HepG2 (cell line): Measurements from ENCODE around the gene DDI2. TPM values are rescaled to one million over a fixed set of nuclear protein-coding genes. Genes with fewer than 3 reads are reported as not detected.

Source experiments
- EED ChIP-seq: sonication (generic); formaldehyde crosslinking; IDR thresholded peaks from 2 replicates; pipeline ENCODE4 v1.5.0; 2020; ENCODE audit warnings: mild to moderate bottlenecking, missing genetic modification reagents
- HMG20B ChIP-seq: conservative IDR thresholded peaks from 2 replicates; pipeline ENCODE4 v1.6.1; 2016; ENCODE audit warnings: missing genetic modification reagents, missing compliant biosample characterization
- HOXA5 ChIP-seq: sonication (generic); formaldehyde crosslinking; IDR thresholded peaks from 2 replicates; pipeline ENCODE4 v1.4.0; 2020; ENCODE audit warnings: missing genetic modification reagents
- JUN ChIP-seq: sonication (generic); formaldehyde crosslinking; IDR thresholded peaks from 2 replicates; pipeline ENCODE4 v1.4.0; 2020; ENCODE audit warnings: mild to moderate bottlenecking, missing genetic modification reagents
- PHF21A ChIP-seq: sonication (generic); formaldehyde crosslinking; IDR thresholded peaks from 2 replicates; pipeline ENCODE4 v1.5.0; 2020; ENCODE audit warnings: mild to moderate bottlenecking, missing genetic modification reagents
- PHF8 ChIP-seq: sonication (generic); formaldehyde crosslinking; IDR thresholded peaks from 2 replicates; pipeline ENCODE4 v1.5.0; 2020; ENCODE audit warnings: missing genetic modification reagents
- SAP130 ChIP-seq: IDR thresholded peaks from 2 replicates; pipeline ENCODE4 v1.6.1; 2016; ENCODE audit warnings: low read depth
- SIN3A ChIP-seq: IDR thresholded peaks from 2 replicates; pipeline ENCODE4 v1.6.1; 2011; ENCODE audit warnings: low read depth, mild to moderate bottlenecking, control low read depth, low read length, borderline replicate concordance
- SRSF4 ChIP-seq: fragments of 200-400 bp; formaldehyde crosslinking; IDR thresholded peaks from one replicate; pipeline ENCODE4 v1.6.1; 2018; ENCODE audit warnings: mild to moderate bottlenecking, low read depth, low read length, moderate library complexity; ENCODE audit not compliant: poor library complexity, severe bottlenecking
- STAT5B ChIP-seq: sonication (generic); formaldehyde crosslinking; IDR thresholded peaks from 2 replicates; pipeline ENCODE4 v1.4.0; 2020; ENCODE audit warnings: missing genetic modification reagents
- XRCC5 ChIP-seq: fragments of 200-400 bp; formaldehyde crosslinking; optimal IDR thresholded peaks from 2 replicates; pipeline ENCODE3; 2017; ENCODE audit warnings: mild to moderate bottlenecking, low read length
- ZNF577 ChIP-seq: sonication (generic); formaldehyde crosslinking; IDR thresholded peaks from 2 replicates; pipeline ENCODE4 v1.4.0; 2020; ENCODE audit warnings: mild to moderate bottlenecking, low read depth, missing genetic modification reagents, borderline replicate concordance
- ZNF713 ChIP-seq: sonication (generic); formaldehyde crosslinking; IDR thresholded peaks from 2 replicates; pipeline ENCODE4 v1.4.0; 2020; ENCODE audit warnings: mild to moderate bottlenecking, missing genetic modification reagents
- ZNF737 ChIP-seq: sonication (generic); formaldehyde crosslinking; IDR thresholded peaks from 2 replicates; pipeline ENCODE4 v1.5.0; 2020; ENCODE audit warnings: missing genetic modification reagents, mild to moderate bottlenecking, borderline replicate concordance
- polyA plus RNA-seq, 8 experiments: library from polyadenylated mRNA; depleted of rRNA in 3 of 8; stranded (reverse) in 7 of 8; unstranded in 1 of 8; fragments of >200 nt; fragmentation: Illumina TruSeq in 4 of 8; extraction: Trizol in 4 of 8; gene quantifications; 2 replicates each; pipeline versions ENCODE4 v1.2.1 to v1.2.3, GENCODE V29; 2011 to 2016; ENCODE audit warnings: low read depth in 4 of 8, missing spikeins in 1 of 8, mixed read lengths in 1 of 8; ENCODE audit not compliant: insufficient read depth in 1 of 8
- total RNA-seq, 5 experiments: library from RNA; depleted of rRNA; stranded (reverse); fragments of >200 nt; fragmentation: Illumina TruSeq; extraction: Trizol; gene quantifications; 2 replicates each; pipeline ENCODE4 v1.2.3, GENCODE V29; 2016; ENCODE audit warnings: low read depth in 1 of 5
- TF ChIP-seq, protein P1 (sequence below): IDR thresholded peaks from 2 replicates; pipeline ENCODE4 v1.6.1; 2018; ENCODE audit warnings: missing genetic modification reagents, mild to moderate bottlenecking, missing compliant biosample characterization
- TF ChIP-seq, protein P2 (sequence below): IDR thresholded peaks from 2 replicates; pipeline ENCODE4 v1.6.1; 2012; ENCODE audit warnings: low read depth, low read length, improper control_type of control experiment
- TF ChIP-seq, protein P3 (sequence below): sonication (generic); formaldehyde crosslinking; IDR thresholded peaks from 2 replicates; pipeline ENCODE4 v1.5.1; 2020; ENCODE audit warnings: mild to moderate bottlenecking, moderate library complexity, missing genetic modification reagents
- TF ChIP-seq, protein P4 (sequence below): sonication (generic); formaldehyde crosslinking; IDR thresholded peaks from 2 replicates; pipeline ENCODE4 v1.4.0; 2020; ENCODE audit warnings: missing genetic modification reagents
- TF ChIP-seq, protein P5 (sequence below): conservative IDR thresholded peaks from 2 replicates; pipeline ENCODE4 v1.6.1; 2018; ENCODE audit warnings: missing genetic modification reagents
- TF ChIP-seq, protein P6 (sequence below): sonication (generic); formaldehyde crosslinking; IDR thresholded peaks from 2 replicates; pipeline ENCODE4 v1.8.0; 2022; ENCODE audit warnings: missing genetic modification reagents, mild to moderate bottlenecking, inconsistent platforms, borderline replicate concordance

DDI2 gene
- total and polyA plus RNA-seq, 2 of the 13 experiments (the other 11 are each of a cell fraction or from before 2014, with no cell fraction given), result 8.5 to 25.7 TPM

DNA sequence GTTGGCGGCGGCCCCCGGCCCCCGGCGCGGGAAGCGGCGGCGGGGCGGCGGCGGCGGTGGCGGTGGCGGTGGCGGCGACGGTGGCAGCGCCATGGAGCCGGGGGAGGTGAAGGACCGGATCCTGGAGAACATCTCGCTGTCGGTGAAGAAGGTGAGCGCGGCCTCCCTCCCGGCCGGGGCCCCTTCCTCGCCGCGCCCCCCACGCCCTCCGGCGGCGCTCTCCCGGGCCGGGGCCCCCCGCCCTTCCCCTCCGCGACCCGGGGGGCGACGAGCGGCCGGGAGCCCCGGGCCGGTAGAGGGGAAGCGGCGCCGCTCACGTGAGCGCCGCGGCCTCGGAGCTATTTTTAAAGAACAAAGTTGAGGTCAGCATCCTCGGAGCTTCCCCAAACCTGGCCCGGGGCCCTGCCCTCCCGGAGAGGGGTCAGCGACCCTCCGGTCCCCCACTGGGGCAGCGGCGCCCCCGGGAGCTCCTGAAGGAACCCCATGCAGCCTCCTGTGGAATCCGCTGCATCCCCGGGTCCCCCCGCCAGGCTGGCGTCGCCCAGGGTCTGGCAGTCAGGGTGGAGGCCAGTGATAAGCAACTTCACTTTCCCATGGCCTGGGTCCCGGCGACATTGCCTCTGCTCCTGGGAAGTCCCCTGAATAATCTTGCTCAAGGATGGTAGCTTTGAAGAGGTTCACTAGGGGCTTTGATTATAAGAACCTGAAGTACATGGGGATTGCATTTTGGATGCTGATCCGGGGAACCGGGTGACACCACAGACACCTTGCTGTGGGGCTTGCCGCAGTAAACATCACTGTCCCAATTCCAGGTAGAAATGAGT lies 67.4 kb downstream of the DDI2 start (continued):
- TF ChIP-seq HOXA5 (CRISPR knock-in tag), result 0 out of 2 replicates have a peak, but pooled peaks have one; percentile 41
- TF ChIP-seq ZNF577, result no peak
- TF ChIP-seq SRSF4, result no peak
- no peak for TF ChIP-seq ZNF713 (CRISPR knock-in tag)
- TF ChIP-seq HMG20B (CRISPR knock-in tag), result no peak
- no peak for TF ChIP-seq STAT5B (CRISPR knock-in tag)
- TF ChIP-seq SAP130 (CRISPR knock-in tag), result 0 out of 2 replicates have a peak, but pooled peaks have one; percentile 19
- no peak for TF ChIP-seq EED (CRISPR knock-in tag)
- TF ChIP-seq, protein P1, sequence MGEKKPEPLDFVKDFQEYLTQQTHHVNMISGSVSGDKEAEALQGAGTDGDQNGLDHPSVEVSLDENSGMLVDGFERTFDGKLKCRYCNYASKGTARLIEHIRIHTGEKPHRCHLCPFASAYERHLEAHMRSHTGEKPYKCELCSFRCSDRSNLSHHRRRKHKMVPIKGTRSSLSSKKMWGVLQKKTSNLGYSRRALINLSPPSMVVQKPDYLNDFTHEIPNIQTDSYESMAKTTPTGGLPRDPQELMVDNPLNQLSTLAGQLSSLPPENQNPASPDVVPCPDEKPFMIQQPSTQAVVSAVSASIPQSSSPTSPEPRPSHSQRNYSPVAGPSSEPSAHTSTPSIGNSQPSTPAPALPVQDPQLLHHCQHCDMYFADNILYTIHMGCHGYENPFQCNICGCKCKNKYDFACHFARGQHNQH, result peak; percentile 26; the same call in 1 of the 2 replicates
- TF ChIP-seq ZNF737, result no peak
- TF ChIP-seq, protein P2, sequence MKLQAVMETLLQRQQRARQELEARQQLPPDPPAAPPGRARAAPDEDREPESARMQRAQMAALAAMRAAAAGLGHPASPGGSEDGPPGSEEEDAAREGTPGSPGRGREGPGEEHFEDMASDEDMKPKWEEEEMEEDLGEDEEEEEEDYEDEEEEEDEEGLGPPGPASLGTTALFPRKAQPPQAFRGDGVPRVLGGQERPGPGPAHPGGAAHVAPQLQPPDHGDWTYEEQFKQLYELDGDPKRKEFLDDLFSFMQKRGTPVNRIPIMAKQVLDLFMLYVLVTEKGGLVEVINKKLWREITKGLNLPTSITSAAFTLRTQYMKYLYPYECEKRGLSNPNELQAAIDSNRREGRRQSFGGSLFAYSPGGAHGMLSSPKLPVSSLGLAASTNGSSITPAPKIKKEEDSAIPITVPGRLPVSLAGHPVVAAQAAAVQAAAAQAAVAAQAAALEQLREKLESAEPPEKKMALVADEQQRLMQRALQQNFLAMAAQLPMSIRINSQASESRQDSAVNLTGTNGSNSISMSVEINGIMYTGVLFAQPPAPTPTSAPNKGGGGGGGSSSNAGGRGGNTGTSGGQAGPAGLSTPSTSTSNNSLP, result no peak
- TF ChIP-seq XRCC5, result no peak
- TF ChIP-seq PHF8 (CRISPR knock-in tag), result peak; percentile 51; the same call in 1 of the 2 replicates
- TF ChIP-seq, protein P3, sequence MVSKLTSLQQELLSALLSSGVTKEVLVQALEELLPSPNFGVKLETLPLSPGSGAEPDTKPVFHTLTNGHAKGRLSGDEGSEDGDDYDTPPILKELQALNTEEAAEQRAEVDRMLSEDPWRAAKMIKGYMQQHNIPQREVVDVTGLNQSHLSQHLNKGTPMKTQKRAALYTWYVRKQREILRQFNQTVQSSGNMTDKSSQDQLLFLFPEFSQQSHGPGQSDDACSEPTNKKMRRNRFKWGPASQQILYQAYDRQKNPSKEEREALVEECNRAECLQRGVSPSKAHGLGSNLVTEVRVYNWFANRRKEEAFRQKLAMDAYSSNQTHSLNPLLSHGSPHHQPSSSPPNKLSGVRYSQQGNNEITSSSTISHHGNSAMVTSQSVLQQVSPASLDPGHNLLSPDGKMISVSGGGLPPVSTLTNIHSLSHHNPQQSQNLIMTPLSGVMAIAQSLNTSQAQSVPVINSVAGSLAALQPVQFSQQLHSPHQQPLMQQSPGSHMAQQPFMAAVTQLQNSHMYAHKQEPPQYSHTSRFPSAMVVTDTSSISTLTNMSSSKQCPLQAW (CRISPR knock-in tag), result no peak
- TF ChIP-seq, protein P4, sequence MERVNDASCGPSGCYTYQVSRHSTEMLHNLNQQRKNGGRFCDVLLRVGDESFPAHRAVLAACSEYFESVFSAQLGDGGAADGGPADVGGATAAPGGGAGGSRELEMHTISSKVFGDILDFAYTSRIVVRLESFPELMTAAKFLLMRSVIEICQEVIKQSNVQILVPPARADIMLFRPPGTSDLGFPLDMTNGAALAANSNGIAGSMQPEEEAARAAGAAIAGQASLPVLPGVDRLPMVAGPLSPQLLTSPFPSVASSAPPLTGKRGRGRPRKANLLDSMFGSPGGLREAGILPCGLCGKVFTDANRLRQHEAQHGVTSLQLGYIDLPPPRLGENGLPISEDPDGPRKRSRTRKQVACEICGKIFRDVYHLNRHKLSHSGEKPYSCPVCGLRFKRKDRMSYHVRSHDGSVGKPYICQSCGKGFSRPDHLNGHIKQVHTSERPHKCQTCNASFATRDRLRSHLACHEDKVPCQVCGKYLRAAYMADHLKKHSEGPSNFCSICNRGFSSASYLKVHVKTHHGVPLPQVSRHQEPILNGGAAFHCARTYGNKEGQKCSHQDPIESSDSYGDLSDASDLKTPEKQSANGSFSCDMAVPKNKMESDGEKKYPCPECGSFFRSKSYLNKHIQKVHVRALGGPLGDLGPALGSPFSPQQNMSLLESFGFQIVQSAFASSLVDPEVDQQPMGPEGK, result 0 out of 2 replicates have a peak, but pooled peaks have one; percentile 17
- TF ChIP-seq JUN (CRISPR knock-in tag), result no peak
- 0 out of 2 replicates have a peak, but pooled peaks have one; percentile 1 for TF ChIP-seq SIN3A
- no peak for TF ChIP-seq PHF21A (CRISPR knock-in tag)
- TF ChIP-seq, protein P5, sequence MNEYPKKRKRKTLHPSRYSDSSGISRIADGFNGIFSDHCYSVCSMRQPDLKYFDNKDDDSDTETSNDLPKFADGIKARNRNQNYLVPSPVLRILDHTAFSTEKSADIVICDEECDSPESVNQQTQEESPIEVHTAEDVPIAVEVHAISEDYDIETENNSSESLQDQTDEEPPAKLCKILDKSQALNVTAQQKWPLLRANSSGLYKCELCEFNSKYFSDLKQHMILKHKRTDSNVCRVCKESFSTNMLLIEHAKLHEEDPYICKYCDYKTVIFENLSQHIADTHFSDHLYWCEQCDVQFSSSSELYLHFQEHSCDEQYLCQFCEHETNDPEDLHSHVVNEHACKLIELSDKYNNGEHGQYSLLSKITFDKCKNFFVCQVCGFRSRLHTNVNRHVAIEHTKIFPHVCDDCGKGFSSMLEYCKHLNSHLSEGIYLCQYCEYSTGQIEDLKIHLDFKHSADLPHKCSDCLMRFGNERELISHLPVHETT (CRISPR knock-in tag), result no peak
- TF ChIP-seq, protein P6, sequence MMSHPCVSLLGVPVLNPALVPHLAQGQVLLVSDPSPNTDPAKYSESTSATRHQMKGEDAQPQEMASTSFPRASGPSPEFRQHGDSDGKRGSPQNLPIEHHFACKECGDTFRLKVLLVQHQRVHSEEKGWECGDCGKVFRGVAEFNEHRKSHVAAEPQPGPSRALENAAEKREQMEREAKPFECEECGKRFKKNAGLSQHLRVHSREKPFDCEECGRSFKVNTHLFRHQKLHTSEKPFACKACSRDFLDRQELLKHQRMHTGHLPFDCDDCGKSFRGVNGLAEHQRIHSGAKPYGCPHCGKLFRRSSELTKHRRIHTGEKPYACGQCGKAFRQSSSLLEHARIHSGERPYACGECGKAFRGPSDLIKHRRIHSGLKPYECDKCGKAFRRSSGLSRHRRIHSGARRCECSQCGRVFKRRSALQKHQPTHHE (CRISPR knock-in tag), result no peak
